ENCODE data around the gene DNLZ. TPM values are rescaled to one million over a fixed set of nuclear protein-coding genes. Genes with fewer than 3 reads are reported as not detected.
"Not testable (repeated sequence)": the region's sequence is repeated elsewhere in the genome, so short reads cannot be mapped to it uniquely, and the experiment has no call there.

Gene DNLZ
- 34.1 TPM for total RNA-seq
- long read RNA-seq, transcript DNLZ-201 (3 exons, 724 nt), result major isoform, 45 of 46 reads
- long read RNA-seq, partial matches to known transcripts, result 0 of 46 reads
- long read RNA-seq, other reads (novel, unspliced or antisense), result 1 of 46 reads

DNA sequence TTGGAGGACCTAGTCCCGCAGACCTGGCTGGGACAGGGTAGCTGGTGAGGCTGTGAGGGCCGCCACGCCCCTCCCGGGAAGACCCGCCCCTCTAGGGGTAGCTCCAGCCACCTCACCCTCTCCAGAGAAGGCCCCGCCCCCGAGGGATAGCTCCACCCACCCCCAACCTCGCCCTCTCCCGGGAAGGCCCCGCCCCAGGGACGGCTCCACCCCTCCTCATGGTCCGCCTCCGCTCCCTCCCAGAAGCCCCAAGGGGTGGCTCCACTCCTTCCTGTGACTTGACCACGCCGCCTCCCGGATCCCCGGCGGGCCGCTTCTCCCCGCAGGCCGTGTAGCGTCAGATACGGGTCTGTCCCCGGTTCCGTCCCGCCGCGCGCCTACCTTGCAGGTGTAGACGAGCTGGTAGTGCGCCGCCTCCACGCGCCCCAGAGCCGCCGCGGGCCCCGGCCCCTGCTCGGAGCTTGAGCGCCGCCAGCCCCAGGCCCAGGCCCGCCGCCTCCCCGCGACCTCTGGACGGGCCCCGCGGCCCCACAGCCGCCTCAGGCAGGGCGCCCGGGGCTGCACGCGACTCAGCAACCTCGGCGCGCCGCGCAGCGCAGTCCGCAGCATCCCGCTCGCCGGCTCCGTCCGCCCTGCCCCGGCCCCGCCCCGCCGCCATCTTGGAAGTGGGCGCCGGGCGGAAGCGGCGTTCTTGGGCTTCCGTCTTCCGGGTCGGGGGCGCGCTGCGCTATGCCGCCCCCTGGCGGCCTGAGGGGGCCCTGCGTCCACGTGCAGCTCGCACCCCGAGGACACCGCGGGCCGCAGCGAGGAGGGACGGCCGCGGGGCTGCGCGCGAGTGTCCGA, at the start of gene DNLZ:
DNLZ (minus strand) TSS at position 639 of the 843 bp plus-strand sequence; CDS start at position 609, 30 bp downstream.
- DNase-seq (ENCODE audit: low spot score), result peak; percentile 99
- intact Hi-C loops (cut with DNase I), result loop anchor here (1.0 to 2.0 kb wide), 3 partner anchors 17 to 37 kb away; partner anchors contain the start of gene SNAPC4

DNA sequence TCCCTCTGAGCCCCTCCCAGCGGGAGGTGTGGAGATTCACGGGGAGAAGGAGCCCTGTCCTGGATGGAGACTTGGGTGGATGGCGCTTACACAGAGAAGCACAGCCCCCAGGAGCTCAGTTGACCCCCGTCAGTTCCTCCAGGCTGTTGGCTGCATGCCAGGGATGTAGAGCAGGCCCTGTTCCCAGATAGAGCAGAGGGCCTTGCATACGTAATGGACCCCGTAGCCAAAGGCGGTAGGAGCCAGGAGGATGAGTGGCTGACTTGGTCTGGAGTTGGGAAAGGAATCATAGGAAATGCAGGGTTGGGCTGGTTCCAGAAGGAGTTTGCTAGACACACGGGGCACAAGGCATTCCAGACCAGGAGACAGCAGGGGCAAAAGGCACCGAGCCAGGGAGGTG, 49.4 kb upstream of the DNLZ start:
- intact Hi-C loops (cut with DNase I), result no loop called here
- DNase-seq (ENCODE audit: low spot score), result no peak

- intact Hi-C loops (cut with DNase I), result loop anchor here (1.0 kb wide), 1 partner anchor 27 kb away; no protein-coding TSS in a partner anchor
- DNase-seq (ENCODE audit: low spot score), result no peak
Observed at GRCh38 chr9:136411378-136411777, 47.8 kb upstream of the DNLZ start.

- DNase-seq (ENCODE audit: low spot score), result peak; percentile 99
- intact Hi-C loops (cut with DNase I), result loop anchor here (1.0 kb wide), 1 partner anchor 28 kb away; no protein-coding TSS in a partner anchor
Observed at GRCh38 chr9:136410500-136411287, 47.1 kb upstream of the DNLZ start, which contains the start of the genes ENTR1 and PMPCA. TSS of gene ENTR1 (minus strand) at chr9:136410614. CDS start at chr9:136410397, 217 bp downstream. TSS of gene PMPCA (plus strand) at chr9:136410658. CDS start at chr9:136410669, 11 bp downstream.

GRCh38 chr9:136409557-136410455, 46.3 kb upstream of the DNLZ start:
- intact Hi-C loops (cut with DNase I), result no loop called here

GRCh38 chr9:136407911-136408310, 44.4 kb upstream of the DNLZ start:
- no peak for DNase-seq (ENCODE audit: low spot score)
- intact Hi-C loops (cut with DNase I), result no loop called here

More at GRCh38 chr9:136409557-136410455, 46.3 kb upstream of the DNLZ start:
- DNase-seq (ENCODE audit: low spot score), result no peak

DNA sequence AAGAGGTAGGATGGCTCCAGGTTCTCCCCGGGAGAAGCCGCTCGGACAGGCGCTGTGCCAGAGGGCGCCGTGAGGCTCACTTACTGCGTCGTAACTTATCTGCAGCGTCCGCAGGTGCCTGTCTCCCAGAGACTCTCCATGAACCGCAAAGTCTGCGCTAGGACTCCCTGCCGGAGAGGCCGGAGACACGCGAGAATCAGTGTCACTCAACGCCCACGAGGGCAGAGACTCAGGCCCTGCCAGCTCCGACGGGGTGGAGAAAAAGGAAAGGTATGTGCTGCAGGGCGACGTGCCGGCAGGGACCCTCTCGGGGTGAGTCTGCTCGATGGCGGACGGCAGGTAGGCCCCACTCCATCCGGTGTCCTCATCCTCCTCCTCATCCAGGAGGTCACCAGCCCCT, 43.5 kb upstream of the DNLZ start:
- intact Hi-C loops (cut with DNase I); DNase-seq (ENCODE audit: low spot score): not testable (repeated sequence)

DNA sequence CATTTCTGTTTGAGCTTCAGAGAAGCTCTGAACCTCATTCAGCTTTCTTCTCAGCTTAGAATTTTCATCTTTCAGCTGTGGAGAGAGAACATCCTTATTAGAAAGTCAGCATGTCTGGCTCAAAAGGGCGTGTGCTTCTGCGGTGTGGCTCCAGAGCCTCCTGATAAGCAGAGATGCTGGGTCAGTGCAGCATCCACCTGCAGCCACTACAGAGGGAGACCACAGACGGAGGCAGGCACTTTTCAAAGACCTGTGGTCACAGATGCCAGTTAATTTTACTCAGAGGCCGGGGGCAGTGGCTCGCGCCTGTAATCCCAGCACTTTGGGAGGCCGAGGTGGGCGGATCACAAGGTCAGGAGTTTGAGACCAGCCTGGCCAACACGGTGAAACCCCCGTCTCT, 42.4 kb upstream of the DNLZ start:
- intact Hi-C loops (cut with DNase I); DNase-seq (ENCODE audit: low spot score): not testable (repeated sequence)

GRCh38 chr9:136405481-136405880, 41.9 kb upstream of the DNLZ start:
- intact Hi-C loops (cut with DNase I), result no loop called here
- no peak for DNase-seq (ENCODE audit: low spot score)

DNA sequence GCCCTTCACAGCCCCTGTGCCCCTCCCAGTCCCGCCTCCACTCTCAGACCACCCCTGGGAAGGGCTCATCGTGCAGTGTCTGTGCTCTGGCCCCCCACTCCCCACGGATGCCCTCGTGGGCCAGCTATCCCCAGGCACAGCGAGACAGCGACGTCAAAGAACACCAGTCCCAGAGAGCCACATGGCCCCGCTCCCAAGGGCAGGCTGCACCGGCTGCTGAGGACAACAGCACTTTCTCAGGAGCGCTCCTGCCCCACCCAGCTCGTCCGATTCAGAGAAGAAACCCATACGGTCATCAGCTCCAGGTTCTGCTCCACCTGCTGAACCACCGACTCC, 41.2 kb upstream of the DNLZ start:
- intact Hi-C loops (cut with DNase I), result no loop called here
- no peak for DNase-seq (ENCODE audit: low spot score)

- intact Hi-C loops (cut with DNase I), result no loop called here
- no peak for DNase-seq (ENCODE audit: low spot score)
Observed at GRCh38 chr9:136403915-136404800, 40.6 kb upstream of the DNLZ start.

- intact Hi-C loops (cut with DNase I), result no loop called here
- no peak for DNase-seq (ENCODE audit: low spot score)
Observed at GRCh38 chr9:136403538-136403914, 40.0 kb upstream of the DNLZ start.

DNA sequence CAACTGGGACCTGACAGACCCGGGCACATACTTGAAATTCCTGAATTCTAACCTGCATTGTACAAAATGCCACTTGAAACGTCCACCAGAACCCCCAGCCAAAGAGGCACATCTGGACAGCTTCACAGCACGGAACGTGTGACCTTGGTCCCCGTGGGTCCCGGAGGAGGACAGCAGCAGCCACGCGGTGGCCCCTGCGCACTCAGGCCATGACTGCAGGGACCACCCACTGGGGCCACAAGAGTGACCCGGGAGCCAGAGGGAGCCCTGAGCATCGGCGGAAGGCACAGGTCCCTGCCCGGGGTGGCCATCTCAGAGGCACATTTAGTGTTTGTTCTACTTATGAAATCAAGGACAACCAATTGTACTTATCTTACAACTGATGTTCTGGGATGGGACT, 38.5 kb upstream of the DNLZ start:
- intact Hi-C loops (cut with DNase I), result no loop called here
- no peak for DNase-seq (ENCODE audit: low spot score)

DNA sequence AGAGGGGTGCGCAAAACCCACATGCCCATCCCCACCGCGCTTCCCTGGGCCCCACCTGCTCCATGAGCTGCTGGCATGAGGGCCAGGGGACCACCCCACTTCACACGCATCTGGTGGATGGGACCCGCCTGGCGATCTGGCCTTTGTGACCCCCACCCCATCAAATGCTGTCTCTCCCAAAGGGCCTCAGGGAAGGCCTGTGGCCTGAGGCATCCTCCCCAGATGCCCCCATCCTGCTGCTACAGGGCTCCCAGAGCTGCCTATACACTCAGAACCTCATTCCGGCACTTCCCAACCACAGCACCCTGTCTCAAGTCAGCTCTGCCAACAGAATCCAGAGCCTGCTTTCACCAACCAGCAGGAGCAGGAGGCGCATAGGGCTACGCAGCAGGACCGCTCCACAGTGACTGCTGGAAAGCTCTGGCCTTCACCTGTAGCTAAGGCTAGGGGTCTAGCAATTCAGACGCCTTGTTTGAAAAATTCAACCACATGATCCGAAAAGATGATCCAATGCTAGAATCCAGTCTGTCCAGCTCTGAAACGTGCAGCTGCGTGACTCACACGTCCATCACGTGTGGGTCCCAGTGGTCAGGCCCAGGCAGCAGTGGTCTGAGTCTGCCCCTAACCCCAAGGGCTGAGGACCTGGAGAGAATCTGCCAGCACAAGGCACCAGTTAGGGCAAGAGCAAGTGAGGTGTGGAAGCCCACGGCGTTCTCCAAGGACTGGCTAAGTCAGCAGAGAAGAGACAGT, 37.8 kb upstream of the DNLZ start:
- DNase-seq (ENCODE audit: low spot score), result no peak
- intact Hi-C loops (cut with DNase I), result loop anchor here (2.0 kb wide), 2 partner anchors 63 to 89 kb away; no protein-coding TSS in a partner anchor

DNA sequence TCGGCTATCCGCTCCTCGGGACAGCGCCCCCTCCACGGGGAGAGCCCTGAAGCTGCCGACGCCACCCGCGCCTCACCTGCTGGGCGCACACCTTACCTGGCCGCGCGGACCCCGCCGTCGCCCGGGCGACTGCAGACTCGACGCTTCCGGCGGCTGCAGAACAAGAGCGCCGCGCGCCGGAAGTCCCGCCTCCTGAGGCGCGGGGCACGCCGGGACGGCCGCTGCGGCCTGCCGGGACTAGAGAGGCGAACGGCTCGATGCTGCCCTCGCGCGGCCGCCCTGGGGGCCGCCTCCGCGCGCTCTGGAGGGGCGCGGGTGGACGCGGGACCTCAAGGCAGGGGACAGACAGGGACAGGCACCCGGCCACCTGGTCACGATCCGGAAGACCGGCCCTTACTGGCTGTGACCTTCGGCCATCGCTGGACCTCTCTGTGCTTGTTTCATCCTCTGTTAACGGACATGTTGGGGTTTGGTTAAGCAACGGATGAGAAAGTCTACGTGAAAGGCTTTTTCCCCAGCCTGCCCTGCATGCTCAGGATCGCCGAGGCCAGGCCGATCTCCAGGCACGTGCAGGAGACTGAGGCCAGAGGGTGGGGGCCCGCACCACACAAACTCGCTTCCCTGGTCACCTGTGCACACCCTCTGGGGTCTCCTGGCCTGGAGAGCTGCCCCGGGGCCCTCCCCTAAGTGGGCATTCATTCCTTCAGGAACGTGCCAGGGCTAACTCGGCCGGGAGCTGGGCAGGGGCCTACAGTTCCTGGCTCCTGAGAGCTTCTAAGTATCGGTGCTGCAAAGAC, 36.7 kb upstream of the DNLZ start, which contains the start of gene SNAPC4:
SNAPC4 (minus strand) TSS at position 133 of the 797 bp plus-strand sequence. CDS start 1,742 bp downstream, outside the sequence.
- peak; percentile 94 for DNase-seq (ENCODE audit: low spot score)
- intact Hi-C loops (cut with DNase I), result loop anchor here (1.0 to 2.0 kb wide), 3 partner anchors 37 to 87 kb away; partner anchors contain the start of gene DNLZ
